HG02678 (cell line): ENCODE measurements around the gene PSMD4.

Source experiments
- ATAC-seq: cut with Tn5 transposase; IDR thresholded peaks from one replicate; pipeline ENCODE4 v1.9.1; 2021; ENCODE audit warnings: mild to moderate bottlenecking, moderate library complexity; ENCODE audit not compliant: unreplicated experiment

PSMD4 gene

DNA sequence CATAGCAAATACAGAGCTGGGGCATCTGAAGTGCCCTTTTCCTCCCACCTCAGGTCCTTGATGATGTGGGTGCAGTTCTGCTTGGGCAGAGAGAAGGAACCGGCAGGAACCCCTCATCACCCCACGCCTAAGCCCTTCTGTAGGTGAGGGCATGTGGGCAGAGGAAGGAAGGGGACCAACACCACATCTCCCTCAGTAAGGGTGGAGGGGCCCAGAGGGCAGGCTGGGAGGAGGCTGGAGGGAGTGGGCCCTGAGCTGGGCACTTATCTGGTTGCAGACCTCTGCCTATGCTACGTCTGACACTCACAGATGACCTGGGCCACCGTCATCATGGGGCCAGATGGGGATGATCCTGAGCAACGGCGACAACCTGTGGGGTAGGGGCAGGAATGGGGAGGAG is 38.6 kb downstream of the PSMD4 start:
- ATAC-seq, result no peak

DNA sequence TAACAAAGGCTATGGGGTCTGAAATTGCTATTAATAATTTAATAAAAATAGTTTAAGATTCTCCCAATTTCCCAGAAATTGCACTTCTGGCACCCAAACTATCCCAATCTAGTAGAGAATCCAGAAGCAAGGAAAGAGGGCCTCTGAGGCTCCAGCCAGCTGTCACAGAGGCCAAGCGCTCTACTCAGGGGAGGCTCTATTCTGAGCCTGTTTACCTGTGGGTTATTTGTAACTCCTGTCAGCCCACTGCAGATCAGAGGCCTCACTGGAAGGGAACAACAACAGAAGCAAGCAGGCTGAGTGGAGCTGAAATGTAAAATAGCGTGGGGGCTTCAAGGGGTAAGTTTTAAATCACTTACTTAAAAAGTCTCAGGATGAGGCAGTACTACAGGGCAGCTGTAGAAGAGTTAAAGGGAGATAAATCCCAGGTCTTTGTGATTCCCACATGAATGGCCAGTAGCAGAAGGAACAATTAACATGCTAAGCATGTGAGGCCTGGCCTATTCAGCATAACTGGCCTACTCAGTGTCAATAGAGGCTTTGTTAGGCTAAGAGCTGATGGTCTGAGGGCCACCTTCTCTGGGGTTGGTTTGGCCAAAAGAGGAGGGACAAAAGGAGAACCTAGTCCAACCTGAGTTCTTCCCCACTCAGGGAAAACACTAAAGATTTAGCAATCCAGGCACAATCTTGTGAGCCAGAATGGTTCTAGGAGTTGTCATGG is 40.4 kb downstream of the PSMD4 start:
- no peak for ATAC-seq

DNA sequence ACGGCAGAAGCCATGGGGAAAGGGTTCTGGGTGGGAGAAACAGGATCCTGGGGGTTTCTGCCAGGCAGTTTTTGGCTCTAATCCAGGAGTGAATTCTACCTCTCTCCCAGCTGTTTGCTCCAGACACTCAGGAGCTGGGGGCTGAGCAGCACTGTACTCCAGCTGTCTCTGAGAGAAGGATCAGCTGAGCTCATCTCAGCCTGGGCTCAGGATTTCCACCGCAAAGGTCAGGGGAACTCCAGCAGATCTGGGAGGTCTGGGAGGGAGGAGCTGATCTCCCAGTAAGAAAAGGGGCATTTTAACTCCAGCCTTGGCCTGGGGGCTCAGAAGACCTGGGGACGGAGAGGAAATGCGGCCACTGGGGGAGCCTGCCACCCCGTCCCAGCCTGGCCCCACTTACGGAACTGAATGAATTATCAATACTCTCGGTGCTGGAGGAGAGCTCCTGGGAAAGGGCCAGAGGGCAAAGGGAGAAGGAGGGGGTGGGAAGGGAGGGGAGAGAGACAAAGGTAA is 55.3 kb downstream of the PSMD4 start:
- ATAC-seq, result no peak

DNA sequence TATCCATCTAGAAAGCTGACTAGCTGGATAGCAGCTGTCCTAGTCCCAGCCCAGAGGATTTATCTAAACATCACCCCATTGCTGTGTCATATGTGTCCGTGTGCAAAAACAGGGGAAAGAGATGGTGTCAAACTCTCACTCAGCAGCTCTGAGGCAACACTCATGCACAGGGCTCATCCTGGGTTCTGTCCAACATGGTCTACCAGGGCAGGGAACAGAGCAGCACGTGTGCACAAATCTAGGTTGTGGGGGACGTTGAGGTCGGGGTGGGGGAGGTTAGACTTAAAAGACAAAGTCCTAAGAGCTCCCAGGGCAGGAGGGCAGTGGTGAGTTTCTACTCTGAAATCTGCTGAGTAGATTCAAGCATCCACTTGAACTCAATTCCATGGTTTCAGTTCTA is 56.5 kb downstream of the PSMD4 start:
- ATAC-seq, result no peak

DNA sequence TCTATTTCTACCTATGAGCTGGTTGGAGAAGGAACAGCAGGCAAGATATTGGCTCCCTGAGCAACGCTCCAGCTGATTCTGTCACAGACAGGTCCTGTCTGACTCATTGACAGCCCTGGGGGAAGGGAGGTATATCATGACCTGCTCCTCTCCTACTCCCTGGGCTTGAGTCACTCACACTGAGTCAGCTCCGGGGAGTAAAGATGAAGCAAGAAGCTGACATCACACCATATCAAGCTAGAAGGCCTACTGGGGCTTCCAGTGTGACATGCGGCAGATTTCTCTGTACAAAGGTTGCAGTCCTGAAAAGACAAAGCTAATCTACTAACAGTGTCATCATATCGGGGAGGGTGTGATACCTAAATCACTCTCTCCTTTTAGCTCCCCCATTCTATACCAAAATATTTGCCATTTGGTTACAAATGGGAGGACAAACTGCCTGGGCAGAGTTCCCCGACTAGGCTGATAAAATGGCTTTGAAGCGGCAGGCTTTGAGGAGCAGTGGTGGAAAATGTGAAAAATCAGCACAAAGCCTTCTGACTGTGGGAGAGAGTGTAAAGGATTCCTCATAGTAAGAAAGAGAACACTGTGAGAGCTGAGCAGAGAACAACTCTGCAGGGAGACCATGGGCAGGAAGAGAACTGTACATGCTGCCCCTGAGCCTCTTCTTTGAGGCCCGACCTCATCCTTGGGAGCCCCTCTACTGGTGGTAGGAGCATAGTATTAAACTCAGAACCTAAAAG is 57.2 kb downstream of the PSMD4 start:
- no peak for ATAC-seq

DNA sequence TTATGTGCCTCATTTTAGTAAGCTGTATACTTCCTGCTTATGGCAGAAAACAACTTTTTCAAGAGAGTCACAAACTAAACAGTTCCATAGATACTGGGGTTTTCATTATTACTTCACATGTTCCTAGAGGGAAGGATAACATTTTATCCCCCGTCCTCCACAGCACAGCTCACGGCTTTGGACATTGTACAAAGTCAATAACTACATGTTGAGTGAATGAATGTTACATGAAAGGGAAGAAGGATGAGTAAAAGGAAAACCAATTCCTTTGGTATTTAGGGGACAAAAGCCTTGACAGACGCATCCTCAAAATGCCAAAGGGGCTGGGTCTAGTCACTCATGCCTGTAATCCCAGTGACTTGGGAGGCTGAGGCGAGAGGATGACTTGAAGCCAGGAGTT is 57.9 kb downstream of the PSMD4 start:
- no peak for ATAC-seq

DNA sequence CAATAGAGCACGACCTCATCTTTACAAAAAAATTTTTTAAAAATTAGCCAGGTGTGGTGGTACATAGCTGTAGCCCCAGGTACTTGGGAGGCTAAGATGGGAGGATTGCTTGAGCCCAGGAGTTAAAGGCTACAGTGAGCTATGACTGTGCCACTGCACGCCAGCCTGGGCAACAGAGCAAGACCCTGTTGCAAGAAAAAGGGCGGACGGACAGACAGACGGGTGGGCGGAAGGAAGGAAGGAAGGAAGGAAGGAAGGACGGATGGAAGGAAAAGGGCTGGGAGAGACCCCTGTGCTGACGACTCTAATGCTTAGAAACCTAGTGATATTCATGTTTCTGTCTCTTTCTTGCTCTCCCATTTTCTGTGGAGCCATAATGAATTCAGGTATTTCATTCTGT is 58.3 kb downstream of the PSMD4 start:
- ATAC-seq, result no peak

DNA sequence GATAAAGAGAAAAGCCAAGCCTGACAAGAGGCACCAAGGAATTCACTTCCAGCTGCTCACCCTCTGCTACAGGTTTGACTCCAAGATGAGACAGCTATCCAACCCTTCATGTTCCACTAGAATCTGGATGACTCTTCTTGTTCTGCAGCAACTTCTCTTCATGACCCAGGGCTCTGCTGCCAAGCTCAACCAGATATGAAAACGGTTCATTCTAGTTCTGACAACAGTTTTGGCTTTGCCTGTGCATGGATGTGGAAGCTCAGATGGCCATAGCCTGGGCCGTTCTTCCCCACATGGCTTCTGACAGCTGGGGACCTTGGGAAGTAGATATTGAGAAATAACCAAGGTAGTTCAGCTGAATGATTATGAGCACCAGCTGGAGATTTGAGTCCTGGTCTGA is 59.0 kb downstream of the PSMD4 start:
- no peak for ATAC-seq

DNA sequence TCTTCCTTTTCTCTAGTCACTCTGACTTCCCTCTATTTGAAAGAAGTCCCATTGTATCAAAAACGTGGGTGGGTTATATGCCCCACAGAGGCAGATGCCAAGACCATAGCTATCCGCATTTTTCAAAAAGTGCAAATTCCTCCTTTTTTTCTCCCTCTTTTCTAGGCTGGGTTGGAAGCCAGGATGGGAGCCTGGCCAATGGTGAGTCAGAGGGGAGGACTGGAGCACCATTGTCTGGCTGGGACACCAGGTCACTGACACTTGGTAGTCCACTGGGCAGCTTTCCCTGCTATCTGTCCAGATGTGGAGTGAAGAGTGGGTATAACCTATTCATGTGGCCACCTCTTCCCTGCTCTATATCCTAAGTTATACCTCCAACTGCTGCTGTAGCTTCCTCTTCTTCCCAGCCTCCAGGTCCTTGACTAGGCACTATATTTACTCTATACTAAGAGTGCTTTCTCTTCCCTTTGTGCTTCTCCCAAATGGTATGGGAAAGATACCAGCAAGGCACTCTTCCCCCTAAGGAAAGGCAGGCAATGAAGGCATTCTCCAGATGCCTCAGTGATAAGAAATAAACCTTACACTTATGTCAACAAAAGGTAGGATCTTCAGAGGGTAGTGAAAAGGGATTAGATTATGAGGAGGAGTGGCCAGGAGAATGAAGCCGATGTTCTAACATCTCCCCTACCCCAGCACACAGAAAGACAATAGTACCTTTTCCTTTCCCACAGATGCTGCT is 59.8 kb downstream of the PSMD4 start:
- ATAC-seq, result no peak

DNA sequence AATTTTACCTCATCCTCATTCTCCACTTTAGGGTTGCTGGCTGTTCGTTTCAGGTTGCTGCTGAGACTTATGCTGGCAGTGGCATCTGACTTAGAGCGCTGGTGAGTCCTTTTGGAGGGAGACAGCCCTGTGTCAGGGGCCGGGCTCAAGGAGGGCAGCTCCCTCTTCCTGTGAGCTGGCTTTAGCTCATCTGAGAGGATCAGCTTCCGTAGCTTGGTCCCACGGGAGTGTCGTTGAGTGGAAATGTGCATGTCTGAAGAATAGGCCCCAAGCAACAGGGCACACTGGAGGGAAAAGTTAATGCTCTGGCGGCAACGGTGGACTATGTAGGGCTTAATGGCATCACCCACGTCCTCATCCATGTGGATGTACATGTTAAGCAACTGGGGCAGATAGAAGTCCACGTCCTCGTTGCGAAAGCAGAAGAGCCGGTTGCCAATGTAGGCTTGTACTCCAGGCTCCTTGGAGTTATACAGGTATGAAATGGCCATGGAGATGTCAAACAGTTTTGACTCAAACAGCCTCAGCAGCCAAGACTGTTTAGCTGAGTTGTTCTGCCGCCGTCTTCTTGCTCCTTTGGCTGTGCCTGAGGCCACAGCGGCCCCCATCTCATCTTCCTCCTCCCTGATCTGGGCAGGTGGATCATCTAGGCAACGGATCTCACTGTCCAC is 61.2 kb downstream of the PSMD4 start:
- no peak for ATAC-seq
